GM19328 (cell line): ENCODE results near the gene TAGLN3.

Source experiments
- ATAC-seq: cut with Tn5 transposase; IDR thresholded peaks from one replicate; pipeline ENCODE4 v1.9.1; 2021; ENCODE audit warnings: mild to moderate bottlenecking, moderate library complexity; ENCODE audit not compliant: unreplicated experiment

Gene TAGLN3

GRCh38 chr3:111998636-111999483, at the start of gene TAGLN3:
TSS of gene TAGLN3 (plus strand) at chr3:111998922. CDS start at chr3:111999423, 501 bp downstream.
- no peak for ATAC-seq

GRCh38 chr3:111949712-111950111, 49.0 kb upstream of the TAGLN3 start:
- ATAC-seq: no peak

GRCh38 chr3:111951032-111951431, 47.7 kb upstream of the TAGLN3 start:
- ATAC-seq: no peak

GRCh38 chr3:111952086-111952485, 46.6 kb upstream of the TAGLN3 start:
- no peak for ATAC-seq

GRCh38 chr3:111952866-111953450, 45.8 kb upstream of the TAGLN3 start:
- ATAC-seq: no peak

- no peak for ATAC-seq
Observed at GRCh38 chr3:111954228-111954990, 44.3 kb upstream of the TAGLN3 start.

- ATAC-seq: no peak
Observed at GRCh38 chr3:111955876-111956275, 42.8 kb upstream of the TAGLN3 start.

GRCh38 chr3:111956449-111956848, 42.3 kb upstream of the TAGLN3 start:
- ATAC-seq: no peak

- ATAC-seq: no peak
Observed at GRCh38 chr3:111956995-111957734, 41.6 kb upstream of the TAGLN3 start.

- no peak for ATAC-seq
Observed at GRCh38 chr3:111961461-111962164, 37.1 kb upstream of the TAGLN3 start.

- ATAC-seq: no peak
Observed at GRCh38 chr3:111963424-111963823, 35.3 kb upstream of the TAGLN3 start.

GRCh38 chr3:111965484-111965883, 33.2 kb upstream of the TAGLN3 start:
- no peak for ATAC-seq

- ATAC-seq: no peak
Observed at GRCh38 chr3:111967068-111967467, 31.7 kb upstream of the TAGLN3 start.

GRCh38 chr3:111967651-111968274, 31.0 kb upstream of the TAGLN3 start:
- ATAC-seq: peak; percentile 91

- ATAC-seq: no peak
Observed at GRCh38 chr3:111968319-111969054, 30.2 kb upstream of the TAGLN3 start.

- ATAC-seq: no peak
Observed at GRCh38 chr3:111970376-111970775, 28.3 kb upstream of the TAGLN3 start.

GRCh38 chr3:111971533-111972130, 27.1 kb upstream of the TAGLN3 start:
- ATAC-seq: no peak

GRCh38 chr3:111972891-111973290, 25.8 kb upstream of the TAGLN3 start:
- no peak for ATAC-seq

GRCh38 chr3:111975131-111975530, 23.6 kb upstream of the TAGLN3 start:
- no peak for ATAC-seq
